Iris pigment epithelial cell (primary cell): ENCODE data around the gene CD22.
A peak's percentile ranks its signal among the peaks of the same experiment; 100 is the strongest.

Experiments used
- DNase-seq: peaks from one replicate; pipeline ENCODE4 v3.0.0-alpha.2; 2011; ENCODE audit warnings: low read depth

Gene CD22

GRCh38 chr19:35314031-35314430 lies 15.0 kb upstream of the CD22 start:
- no peak for DNase-seq

- no peak for DNase-seq
Observed at GRCh38 chr19:35314858-35315470, 14.0 kb upstream of the CD22 start.

GRCh38 chr19:35315883-35316282 lies 13.1 kb upstream of the CD22 start:
- DNase-seq, result no peak

GRCh38 chr19:35316560-35316959 lies 12.4 kb upstream of the CD22 start:
- DNase-seq, result no peak

GRCh38 chr19:35317464-35318043 lies 11.4 kb upstream of the CD22 start:
- DNase-seq, result no peak

- peak; percentile 46 for DNase-seq
Observed at GRCh38 chr19:35318679-35319448, 10.1 kb upstream of the CD22 start.

- no peak for DNase-seq
Observed at GRCh38 chr19:35320065-35320713, 8.8 kb upstream of the CD22 start.

GRCh38 chr19:35321291-35321690 lies 7.7 kb upstream of the CD22 start:
- no peak for DNase-seq

GRCh38 chr19:35322014-35322413 lies 7.0 kb upstream of the CD22 start:
- DNase-seq, result no peak

- DNase-seq, result no peak
Observed at GRCh38 chr19:35327642-35328041, 1.3 kb upstream of the CD22 start.

- no peak for DNase-seq
Observed at GRCh38 chr19:35329323-35329722, 336 bp downstream of the CD22 start.

- DNase-seq, result no peak
Observed at GRCh38 chr19:35330475-35330874, 1.5 kb downstream of the CD22 start.

GRCh38 chr19:35331551-35332214 lies 2.7 kb downstream of the CD22 start:
- no peak for DNase-seq

- no peak for DNase-seq
Observed at GRCh38 chr19:35332817-35333216, 3.8 kb downstream of the CD22 start.

- no peak for DNase-seq
Observed at GRCh38 chr19:35334144-35334753, 5.3 kb downstream of the CD22 start.

- DNase-seq, result no peak
Observed at GRCh38 chr19:35336166-35336955, 7.4 kb downstream of the CD22 start.

- no peak for DNase-seq
Observed at GRCh38 chr19:35337097-35337983, 8.4 kb downstream of the CD22 start.

GRCh38 chr19:35337984-35338296 lies 9.0 kb downstream of the CD22 start:
- DNase-seq, result no peak

GRCh38 chr19:35340431-35340830 lies 11.4 kb downstream of the CD22 start:
- no peak for DNase-seq

GRCh38 chr19:35341006-35341405 lies 12.0 kb downstream of the CD22 start:
- DNase-seq, result no peak
